Fibroblast of skin of left biceps (primary cell): ENCODE results near the gene PLCG2.
"Not testable (repeated sequence)": the region's sequence is repeated elsewhere in the genome, so short reads cannot be mapped to it uniquely, and the experiment has no call there.

Experiments used
- DNase-seq, 2 experiments: peaks; one replicate each; pipeline ENCODE4 v3.0.0-alpha.2; 2013; ENCODE audit warnings: low read depth in 2 of 2

Gene PLCG2

GRCh38 chr16:81996664-81997509 is 217.8 kb downstream of the PLCG2 start:
- DNase-seq = no peak

- DNase-seq = peak; percentile 71 to 82
Measured at GRCh38 chr16:81997738-81998137, 218.6 kb downstream of the PLCG2 start.

GRCh38 chr16:82002831-82003230 is 223.7 kb downstream of the PLCG2 start:
- DNase-seq = no peak

- DNase-seq = no peak
Measured at GRCh38 chr16:82004601-82005000, 225.5 kb downstream of the PLCG2 start.

- no peak for DNase-seq
Measured at GRCh38 chr16:82005027-82005830, 226.1 kb downstream of the PLCG2 start.

- no peak for DNase-seq
Measured at GRCh38 chr16:82006036-82006435, 226.9 kb downstream of the PLCG2 start.

GRCh38 chr16:82007189-82007588 is 228.1 kb downstream of the PLCG2 start:
- no peak for DNase-seq

- no peak for DNase-seq
Measured at GRCh38 chr16:82008957-82009592, 230.0 kb downstream of the PLCG2 start.

- DNase-seq = not testable (repeated sequence)
Measured at GRCh38 chr16:82009789-82010188, 230.7 kb downstream of the PLCG2 start.

GRCh38 chr16:82010649-82011048 is 231.6 kb downstream of the PLCG2 start:
- no peak for DNase-seq

- no peak for DNase-seq
Measured at GRCh38 chr16:82011199-82011641, 232.1 kb downstream of the PLCG2 start, which contains the start of gene SDR42E1. Gene SDR42E1, minus strand, starts transcription at chr16:82011470. Its CDS starts 10,612 bp downstream, at chr16:82000858.
